ENCODE results near the gene TRIM56.

GRCh38 chr7:101058355-101058754 is 26.9 kb upstream of the TRIM56 start:
- no peak for TF ChIP-seq CTCF (IDR thresholded peaks at IDR 0.05)
- no peak for TF ChIP-seq EZH2 (IDR thresholded peaks at IDR 0.05)
